NCI-H345 treated with DMSO at 0.1 percent for 48 hours (cell line): ENCODE results near the gene TMEM117.

Experiments
- DNase-seq: peaks from one replicate; lab custom pipeline; 2025; ENCODE audit not compliant: unreplicated experiment; lab: John Stamatoyannopoulos, UW

TMEM117 gene

DNA sequence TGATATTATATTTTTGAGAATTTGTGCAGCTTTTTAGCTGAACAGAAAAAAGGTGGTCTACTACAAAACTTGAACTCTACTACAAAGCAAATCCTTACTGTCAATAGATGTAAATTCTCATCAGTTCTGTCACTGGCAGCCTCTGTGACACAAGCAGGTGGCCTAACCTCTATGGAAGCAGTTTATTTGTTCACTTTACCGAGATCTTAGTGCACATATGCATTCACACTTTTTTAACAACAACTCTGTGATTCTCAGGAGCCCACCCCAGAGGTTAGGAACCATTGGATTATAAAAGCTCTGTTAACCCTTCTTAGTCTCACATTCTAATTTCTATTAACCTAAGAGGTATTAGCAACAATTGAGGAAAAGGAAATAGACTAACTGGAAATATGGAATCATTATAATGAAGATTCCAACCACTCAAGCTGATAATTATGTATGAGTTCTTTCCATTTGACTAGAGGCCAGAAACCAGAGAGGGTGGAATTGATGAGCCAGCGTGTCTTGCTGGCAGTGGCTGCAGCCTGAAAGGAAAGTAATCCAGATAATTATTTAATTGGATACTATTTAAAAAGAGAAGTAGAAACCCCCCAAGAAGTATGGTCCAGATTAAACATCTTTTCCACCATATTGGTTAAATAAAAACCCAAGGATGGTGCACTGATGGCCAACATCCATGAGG, 451.1 kb downstream of the TMEM117 start:
- DNase-seq, result no peak

DNA sequence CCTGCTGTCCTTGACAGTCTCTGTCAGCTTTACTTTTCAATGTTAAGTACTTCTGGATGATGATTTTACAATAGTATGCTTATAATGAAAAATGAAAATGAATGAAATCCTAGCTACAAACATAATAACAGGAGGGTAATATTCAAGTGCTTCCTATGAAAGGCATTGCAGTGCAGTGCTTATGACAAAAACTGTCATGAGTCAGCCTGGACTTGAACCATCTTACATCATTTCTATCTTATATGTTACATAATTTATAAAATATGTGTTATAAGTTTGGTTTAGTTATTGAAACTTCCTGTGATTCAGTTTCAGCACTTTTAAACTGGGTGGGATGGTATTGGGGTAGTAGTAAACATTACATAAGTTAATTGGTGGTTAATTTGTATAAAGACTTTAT, 451.7 kb downstream of the TMEM117 start:
- no peak for DNase-seq

DNA sequence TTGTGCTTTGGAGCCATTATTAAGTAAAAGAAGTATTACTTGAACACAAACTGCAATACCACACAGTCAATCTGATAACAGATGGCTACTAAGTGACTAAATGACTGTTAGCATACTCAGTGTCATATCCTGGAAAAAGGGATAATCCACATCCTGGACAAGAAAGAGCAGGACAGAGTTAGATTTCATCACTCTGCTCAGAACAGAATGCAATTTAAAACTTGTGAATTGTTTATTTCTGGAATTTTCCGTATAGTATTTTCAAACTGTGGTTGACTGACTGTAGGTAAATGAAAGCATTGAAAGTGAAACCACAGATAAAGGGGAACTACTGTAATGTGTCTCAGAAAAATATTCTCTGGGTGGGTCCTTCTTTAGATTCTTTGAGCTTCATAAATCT, 458.8 kb downstream of the TMEM117 start:
- DNase-seq, result no peak

DNA sequence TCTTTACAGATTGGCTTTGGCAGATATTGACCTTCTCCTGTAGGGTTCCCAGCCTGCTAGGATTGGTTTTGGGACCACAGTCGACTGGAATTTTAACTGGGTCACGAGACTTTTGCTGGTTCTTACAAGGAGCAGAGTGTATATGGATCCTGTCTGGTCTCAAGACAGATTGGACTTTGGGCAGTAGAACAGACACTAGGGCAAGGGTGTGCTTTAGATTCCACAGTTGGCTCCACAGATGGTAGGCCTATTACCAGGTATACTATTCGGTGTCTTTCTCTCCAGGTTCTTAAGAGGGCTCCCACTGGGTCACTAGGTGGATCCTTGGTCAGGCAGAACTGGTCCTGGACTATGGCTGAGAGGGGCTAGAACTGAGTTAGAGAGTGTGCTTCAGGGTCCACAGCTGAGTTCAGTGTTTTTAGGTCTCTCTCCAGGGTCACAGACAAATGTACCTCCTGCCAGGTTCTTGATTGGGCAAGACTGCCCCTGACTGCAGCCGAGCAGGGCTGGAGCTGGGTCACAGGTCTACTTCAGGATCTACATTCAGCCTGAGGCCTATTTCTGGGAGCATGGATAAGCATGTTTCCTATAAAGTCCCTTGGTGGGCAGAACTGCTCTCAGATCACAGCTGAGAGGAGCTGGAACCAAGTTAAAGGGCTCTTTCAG, 460.2 kb downstream of the TMEM117 start:
- no peak for DNase-seq

DNA sequence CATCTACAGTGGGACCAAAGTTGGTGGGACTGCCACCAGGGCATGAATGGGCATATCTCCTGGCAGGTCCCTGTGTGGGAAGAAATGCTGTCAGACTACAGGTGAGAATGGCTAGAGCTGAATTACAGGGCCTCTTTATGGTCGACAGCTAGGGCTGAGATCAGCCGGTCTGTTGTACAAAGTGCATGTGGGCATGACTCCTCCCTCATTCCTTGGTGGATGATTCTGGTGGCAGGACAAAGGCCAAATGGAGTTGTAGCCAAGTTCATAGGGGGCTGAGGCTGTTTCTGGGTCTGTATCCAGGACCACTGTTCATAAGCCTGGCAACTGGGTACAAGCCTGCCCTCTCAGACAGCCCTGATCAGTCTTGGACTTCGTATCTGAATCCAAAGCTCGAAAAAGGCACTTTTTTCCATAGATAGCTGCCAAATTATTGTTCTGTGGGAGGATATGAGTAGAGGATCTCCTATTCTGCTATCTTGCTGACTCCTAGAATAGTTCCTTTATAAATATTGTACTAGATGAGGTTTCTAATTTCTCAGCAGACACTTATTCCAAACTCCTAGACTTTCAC, 460.8 kb downstream of the TMEM117 start:
- no peak for DNase-seq

DNA sequence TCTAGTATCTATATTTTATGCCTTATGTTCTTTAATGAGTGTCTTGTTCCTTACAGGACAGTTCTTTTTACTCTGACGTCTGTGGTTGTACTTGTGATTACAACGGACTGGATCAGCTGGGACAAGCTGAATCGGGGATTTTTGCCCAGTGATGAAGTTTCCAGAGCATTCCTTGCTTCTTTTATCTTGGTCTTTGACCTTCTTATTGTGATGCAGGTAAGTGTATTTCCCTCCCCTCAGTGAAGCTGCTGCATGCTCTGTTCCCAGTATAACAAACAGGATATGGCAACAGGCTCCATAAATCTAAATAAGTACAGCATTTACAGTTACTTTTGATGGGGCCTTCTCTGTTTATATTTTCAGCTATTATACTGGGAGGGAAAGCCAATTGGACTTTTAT, 463.6 kb downstream of the TMEM117 start:
- no peak for DNase-seq

DNA sequence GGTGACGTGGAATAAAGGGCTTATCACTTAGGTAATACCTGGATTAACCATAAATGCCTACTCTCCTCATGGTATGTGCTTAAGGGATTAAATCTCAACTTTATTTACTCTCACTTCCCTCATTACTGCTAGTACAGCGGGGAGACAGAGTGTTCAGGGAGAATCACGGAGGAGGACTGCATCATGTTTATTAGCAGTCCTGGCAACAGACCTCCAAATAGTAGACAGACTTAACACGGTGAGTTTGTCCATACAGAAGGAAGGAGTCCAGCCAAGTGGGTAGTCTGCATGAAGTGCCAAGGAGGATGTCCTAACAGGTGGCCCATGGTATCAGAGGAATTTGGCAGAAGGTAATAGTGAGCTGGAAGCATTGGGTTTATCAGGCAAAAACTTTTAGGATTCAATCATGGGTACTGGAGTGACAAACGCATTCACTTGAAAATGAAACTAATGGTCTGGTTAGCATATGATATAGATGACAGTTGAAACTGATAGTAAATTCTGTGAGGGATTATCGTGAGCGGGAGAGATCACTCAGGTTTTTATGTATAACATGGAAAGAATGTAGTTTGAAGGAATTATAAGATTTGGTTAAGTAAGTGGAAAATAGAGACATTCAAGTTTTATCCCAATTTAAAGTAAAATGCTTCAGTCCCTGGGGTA, 471.8 kb downstream of the TMEM117 start:
- DNase-seq, result no peak

DNA sequence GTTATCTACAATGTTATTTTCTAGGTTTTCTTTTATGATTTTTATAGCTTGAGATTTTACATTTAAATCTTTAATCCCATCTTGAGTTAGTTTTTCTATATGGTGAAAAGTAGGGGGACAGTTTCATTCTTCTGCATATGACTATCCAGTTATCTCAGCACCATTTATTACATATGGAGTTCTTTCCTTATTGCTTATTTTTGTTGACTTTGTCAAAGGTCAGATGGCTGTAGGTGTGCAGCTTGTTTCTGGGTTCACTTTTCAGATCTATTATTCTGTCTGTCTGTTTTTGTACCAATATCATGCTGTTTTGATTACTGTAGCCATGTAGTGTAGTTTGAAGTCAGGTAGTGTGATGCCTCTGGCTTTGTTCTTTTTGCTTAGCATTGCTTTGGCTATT, 477.3 kb downstream of the TMEM117 start:
- DNase-seq, result no peak

DNA sequence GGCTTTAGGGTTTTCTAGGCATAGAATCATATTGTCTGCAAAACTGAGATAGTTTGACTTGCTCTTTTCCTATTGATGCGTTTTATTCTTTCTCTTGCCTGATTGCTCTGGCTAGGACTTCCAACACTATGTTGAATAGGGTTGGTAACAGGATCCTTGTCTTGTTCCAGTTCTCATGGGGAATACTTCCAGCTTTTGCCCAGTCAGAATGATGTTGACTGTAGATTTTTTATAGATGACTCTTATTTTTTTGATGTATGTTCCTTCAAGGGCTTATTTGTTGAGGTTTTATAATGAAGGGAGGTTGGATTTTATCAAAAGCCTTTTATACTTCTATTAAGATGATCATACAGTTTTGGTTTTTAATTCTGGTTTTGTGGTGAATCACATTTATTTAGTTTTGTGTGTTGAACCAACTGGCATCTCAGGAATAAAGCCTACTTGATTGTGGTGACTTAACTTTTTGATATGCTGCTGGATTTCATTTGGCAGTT, 478.2 kb downstream of the TMEM117 start:
- DNase-seq, result no peak

DNA sequence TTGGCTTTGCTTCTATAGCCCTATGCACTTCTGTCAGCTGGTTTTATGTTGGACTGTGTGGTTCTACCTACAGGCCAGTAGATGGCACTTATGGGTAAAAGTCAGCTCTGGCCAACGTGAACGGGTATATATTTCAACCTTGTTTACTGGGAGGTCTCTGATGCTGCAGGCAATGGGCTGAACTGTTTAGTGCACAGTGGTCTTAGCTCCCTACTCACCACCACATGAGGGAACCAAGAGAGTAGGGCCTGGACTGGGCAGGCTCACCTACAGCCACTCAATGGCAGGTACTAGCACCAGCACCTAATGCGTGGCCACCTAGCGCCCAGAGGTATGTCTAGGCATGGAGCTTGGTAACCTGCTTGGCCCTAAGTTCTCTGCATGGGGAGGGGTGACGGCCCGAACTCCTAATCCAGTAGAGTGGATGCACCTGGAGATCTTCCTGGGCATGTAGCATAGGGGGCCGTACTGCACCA, 481.8 kb downstream of the TMEM117 start:
- no peak for DNase-seq

DNA sequence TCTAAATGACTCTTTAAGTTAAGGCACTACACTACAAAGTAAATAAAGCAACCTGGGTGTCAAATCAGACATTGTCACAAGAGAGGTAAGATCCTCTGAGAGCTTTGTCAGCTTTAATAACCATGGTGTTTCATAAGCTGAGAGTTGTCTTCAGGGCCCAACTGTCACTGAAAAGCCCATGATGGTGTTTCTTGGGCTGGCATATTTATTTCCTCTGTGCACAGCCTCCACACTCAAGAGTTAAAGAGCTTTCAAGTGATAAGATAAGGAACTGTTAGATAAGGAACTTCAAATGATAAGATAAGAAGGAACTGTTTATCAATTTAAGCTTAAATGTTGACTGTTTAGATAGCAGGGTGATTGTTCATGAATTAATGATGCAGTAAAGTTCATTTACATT, 495.4 kb downstream of the TMEM117 start:
- DNase-seq, result no peak

DNA sequence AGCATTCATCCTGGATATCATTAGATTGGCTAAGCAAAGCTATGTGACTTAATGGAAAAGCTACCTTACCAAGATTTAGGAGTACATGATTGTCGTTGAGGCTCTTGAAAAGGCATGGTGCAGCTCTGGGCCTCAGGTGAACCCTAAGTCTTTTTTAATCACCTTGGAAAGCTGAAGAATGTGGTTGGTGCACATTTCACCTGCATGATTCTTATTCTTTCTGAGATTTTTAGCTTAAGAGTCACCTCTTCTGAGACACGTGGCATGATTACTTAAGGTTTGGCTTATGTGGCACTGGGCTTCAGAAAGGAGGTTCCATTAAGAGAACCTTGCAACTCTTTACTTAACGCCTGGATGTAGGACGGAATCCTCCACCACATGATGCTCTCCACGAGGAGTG, 498.5 kb downstream of the TMEM117 start:
- no peak for DNase-seq

DNA sequence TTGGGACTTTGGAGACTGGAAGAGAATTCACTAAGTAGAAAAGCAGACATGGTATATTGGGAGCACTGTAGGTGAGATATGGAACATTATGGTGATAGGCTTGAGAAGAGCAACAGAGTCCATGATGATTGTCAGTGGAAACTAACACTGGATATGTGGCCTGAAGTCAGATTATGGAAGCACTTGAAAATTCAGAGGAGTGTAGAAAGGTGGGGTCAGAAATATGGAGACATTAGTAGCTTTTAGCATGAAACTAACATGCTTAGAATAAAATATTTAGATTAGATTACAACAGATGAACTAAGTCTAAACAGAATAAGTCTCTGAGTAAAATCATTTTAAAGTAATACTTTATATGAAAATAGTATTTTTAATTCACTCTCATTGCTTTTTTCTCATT, 499.1 kb downstream of the TMEM117 start:
- DNase-seq, result no peak

DNA sequence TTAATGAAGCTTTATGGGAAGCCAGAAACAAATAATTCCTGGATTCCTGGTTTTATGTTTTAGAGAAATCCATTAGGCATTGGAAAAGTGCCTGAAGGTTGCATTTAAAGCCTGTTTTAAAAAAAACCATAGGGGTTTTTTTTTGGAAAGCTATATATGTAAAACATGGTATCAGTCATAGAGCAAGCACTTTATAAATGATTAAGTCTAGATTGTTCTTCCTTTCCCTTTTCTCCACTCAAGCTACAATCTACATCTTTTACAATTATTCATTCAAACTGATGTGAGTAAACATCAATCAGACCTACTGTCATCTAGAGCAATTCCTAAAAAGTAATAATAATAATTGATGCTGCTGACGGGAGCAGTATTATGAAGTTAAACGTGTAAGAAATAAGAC, 500.7 kb downstream of the TMEM117 start:
- DNase-seq, result no peak

DNA sequence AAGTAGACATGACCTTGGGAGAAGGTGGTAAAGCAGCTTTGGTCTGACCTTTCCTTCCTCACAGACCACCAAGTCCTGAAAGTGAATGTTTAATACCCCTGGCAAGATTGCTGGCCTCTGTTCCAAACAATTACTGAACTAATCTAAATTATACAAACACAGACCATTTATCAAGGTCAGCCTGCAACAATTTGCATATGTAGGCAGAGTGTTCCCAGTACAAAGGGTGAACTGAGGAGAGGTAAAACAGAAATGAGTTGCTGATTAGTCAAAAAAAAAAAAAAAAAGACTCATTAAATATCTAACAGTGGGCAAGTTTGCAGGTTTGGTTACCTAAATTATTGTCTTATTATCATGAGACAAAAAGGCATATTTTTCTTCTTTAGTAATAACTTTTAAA, 506.5 kb downstream of the TMEM117 start:
- no peak for DNase-seq

DNA sequence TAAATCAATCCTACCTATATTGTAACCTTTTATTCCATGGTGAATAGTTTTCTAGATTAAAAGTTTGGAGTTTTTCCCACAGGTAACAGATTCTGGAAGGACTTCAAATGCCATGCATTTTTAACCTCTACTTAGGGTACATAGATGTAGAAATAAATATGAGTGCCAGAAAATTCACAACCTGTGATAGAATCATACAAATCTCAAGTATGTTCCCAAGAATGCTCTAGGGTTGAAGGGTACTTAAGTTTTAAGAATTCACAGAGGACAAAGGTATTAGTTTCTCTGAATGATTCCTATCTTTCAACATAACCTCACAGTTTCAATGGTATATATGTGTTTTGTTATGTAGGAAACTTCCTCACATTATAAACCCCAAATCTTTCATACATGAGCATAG, 511.3 kb downstream of the TMEM117 start:
- no peak for DNase-seq

DNA sequence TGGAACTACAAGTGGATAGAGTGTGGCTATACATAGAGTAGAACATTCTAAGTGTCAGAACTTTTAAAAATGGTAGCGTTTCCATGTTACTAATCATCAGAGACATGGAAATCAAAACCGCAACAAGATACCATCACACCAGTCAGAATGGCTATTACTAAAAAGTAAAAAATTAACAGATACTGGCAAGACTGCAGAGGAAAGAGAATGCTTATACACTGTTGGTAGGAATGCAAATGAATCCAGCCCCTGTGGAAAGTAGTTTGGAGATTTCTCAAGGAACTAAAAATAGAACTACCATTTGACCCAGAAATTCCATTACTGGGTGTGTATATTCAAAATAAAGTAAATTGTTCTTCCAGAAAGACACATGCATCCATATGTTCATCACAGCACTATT, 521.6 kb downstream of the TMEM117 start:
- no peak for DNase-seq

DNA sequence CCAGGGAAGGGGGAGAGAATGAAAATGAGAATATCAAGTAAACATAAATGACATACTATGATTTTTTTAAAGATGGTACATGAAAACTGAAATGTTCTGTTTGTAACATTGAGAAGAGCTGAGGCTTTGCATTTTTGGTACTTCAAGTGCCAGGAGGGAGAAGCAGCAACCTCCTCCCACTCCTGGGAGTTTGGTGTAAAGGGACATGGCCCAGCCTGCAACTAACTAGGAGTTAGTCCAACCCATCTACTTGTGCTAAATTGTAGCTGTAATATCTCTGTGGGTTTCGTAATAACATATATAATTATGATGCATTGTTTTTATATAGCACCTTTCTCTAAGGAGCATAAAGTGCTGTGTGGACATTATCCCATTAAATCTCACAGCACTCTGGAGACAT, 522.8 kb downstream of the TMEM117 start:
- DNase-seq, result no peak

DNA sequence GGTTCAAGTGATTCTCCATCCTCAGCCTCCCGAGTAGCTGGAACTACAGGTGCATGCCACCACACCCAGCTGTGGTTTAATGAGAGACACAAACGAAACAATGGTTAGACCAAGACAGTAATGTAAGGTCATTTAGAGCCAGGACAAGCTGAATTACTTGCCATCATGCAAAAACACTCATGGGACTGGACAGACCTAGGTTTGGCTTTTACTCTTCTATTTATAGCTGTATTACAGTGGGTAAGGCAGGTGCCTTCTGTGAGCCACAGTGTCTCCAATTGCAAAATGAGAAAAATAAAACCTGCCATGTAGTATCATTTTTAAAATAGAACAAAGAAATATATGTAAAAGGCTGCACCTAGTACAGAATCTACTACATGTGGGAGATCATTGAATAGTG, 527.1 kb downstream of the TMEM117 start:
- DNase-seq, result no peak

DNA sequence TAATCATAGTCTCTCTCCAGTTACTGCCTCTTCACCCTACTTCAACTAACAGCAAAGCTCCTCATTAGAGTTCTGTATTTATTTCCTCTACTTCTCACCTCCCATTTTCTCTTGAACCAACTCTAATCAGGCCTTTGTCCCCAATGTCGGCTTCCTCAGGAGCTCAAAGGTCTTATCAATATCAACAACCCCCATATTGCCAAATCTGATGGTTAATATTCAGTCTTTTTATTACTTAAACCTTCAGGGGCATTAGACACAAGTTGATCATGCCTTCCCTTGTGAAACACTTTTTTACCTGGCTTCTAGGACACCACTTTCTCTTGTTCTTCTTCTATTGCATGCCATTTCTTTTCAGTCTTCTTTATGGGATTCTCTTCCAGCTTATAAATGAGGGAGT, 531.3 kb downstream of the TMEM117 start:
- DNase-seq, result no peak

DNA sequence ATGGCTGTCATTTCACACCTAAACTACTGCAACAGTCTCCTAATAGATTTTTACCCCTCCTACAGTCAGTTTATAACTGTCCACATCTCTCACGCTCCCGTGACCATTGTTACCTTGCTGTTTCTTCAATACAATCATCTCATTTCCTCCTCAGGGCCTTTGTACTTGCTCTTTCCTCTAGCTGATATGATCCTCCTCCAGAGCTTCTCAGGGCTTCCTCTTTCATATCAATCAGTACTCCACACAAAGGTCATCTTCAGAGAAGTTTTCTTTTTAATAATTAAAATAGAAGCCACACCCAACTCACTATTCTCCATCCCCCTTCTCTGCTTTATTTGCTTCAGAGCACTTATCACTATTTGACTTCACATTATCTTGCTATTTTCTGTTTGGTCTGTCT, 532.0 kb downstream of the TMEM117 start:
- DNase-seq, result no peak

DNA sequence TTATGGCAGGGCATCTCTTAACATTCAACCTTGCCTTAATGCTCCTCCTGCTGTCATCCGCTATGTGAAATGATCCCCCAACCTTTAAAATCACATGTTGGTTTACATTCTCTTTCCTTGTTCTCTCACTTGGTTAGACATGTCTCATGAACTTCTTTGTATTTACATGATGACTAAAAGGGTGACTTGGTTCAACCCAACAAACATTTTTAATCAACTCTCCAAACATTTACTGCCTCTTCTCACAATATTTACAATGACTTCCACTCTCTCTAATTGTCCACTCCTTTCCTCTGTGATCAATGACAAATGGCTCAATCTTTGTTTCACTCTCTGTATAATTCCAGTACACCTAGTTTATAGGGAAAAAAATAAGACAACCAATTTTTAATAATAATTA, 534.1 kb downstream of the TMEM117 start:
- no peak for DNase-seq
